Activated T-cell treated with anti-CD3 and anti-CD28 coated beads, Interleukin-2, amount 50 U/mL, for 24 hours (primary cell): ENCODE results near the gene GPR158.

Source experiments
- DNase-seq: peaks from one replicate; pipeline ENCODE4 v3.0.0-alpha.2; 2020
- H3K27ac Mint-ChIP-seq: 2 replicates; pipeline ENCODE4 v1.8.0; 2020; ENCODE audit warnings: mild to moderate bottlenecking, mixed read lengths
- H3K27me3 Mint-ChIP-seq: 2 replicates; pipeline ENCODE4 v1.8.0; 2020; ENCODE audit warnings: mixed read lengths
- H3K36me3 Mint-ChIP-seq: 2 replicates; pipeline ENCODE4 v1.8.0; 2020; ENCODE audit warnings: low read depth, mixed read lengths
- H3K4me1 Mint-ChIP-seq: 2 replicates; pipeline ENCODE4 v1.8.0; 2020; ENCODE audit warnings: low read depth, mixed read lengths
- H3K4me3 Mint-ChIP-seq: 2 replicates; pipeline ENCODE4 v1.8.0; 2020; ENCODE audit warnings: mild to moderate bottlenecking, moderate library complexity, mixed read lengths
- H3K9me3 Mint-ChIP-seq: 2 replicates; pipeline ENCODE4 v1.8.0; 2020; ENCODE audit warnings: mixed read lengths

GPR158 gene

GRCh38 chr10:25557136-25557535 is 382.3 kb downstream of the GPR158 start:
- Mint-ChIP-seq H3K36me3 (no peaks in the 10 kb centered on the region), H3K4me3 (no peak overlapping the region), H3K4me1 (no peaks in the 10 kb centered on the region)

GRCh38 chr10:25561758-25562157 is 387.0 kb downstream of the GPR158 start:
- no peaks in the 10 kb centered on the region for H3K27me3 Mint-ChIP-seq
- H3K4me1 Mint-ChIP-seq, result no peaks in the 10 kb centered on the region
- no peak overlapping the region for H3K27ac Mint-ChIP-seq
- DNase-seq, result no peak
- H3K4me3 Mint-ChIP-seq, result no peak overlapping the region
- no peaks in the 10 kb centered on the region for H3K36me3 Mint-ChIP-seq
- no peaks in the 10 kb centered on the region for H3K9me3 Mint-ChIP-seq

More at GRCh38 chr10:25557136-25557535, 382.3 kb downstream of the GPR158 start:
- DNase-seq, result no peak
- Mint-ChIP-seq H3K27me3 (no peaks in the 10 kb centered on the region), H3K27ac (no peak overlapping the region), H3K9me3 (no peaks in the 10 kb centered on the region)

- no peak overlapping the region for H3K27ac Mint-ChIP-seq
- no peaks in the 10 kb centered on the region for H3K27me3 Mint-ChIP-seq
- H3K36me3 Mint-ChIP-seq, result no peaks in the 10 kb centered on the region
- H3K9me3 Mint-ChIP-seq, result no peaks in the 10 kb centered on the region
- DNase-seq, result no peak
- no peaks in the 10 kb centered on the region for H3K4me1 Mint-ChIP-seq
- no peak overlapping the region for H3K4me3 Mint-ChIP-seq
Observed at GRCh38 chr10:25562547-25562946, 387.7 kb downstream of the GPR158 start.

- no peaks in the 10 kb centered on the region for H3K36me3 Mint-ChIP-seq
- H3K4me1 Mint-ChIP-seq, result no peaks in the 10 kb centered on the region
- no peaks in the 10 kb centered on the region for H3K9me3 Mint-ChIP-seq
- H3K27me3 Mint-ChIP-seq, result no peaks in the 10 kb centered on the region
- no peak overlapping the region for H3K4me3 Mint-ChIP-seq
- no peak overlapping the region for H3K27ac Mint-ChIP-seq
- DNase-seq, result no peak
Observed at GRCh38 chr10:25564351-25564750, 389.6 kb downstream of the GPR158 start.

- H3K4me1 Mint-ChIP-seq, result no peaks in the 10 kb centered on the region
- H3K36me3 Mint-ChIP-seq, result no peaks in the 10 kb centered on the region
- DNase-seq, result no peak
- no peak overlapping the region for H3K4me3 Mint-ChIP-seq
- H3K27me3 Mint-ChIP-seq, result no peaks in the 10 kb centered on the region
- no peaks in the 10 kb centered on the region for H3K9me3 Mint-ChIP-seq
- no peak overlapping the region for H3K27ac Mint-ChIP-seq
Observed at GRCh38 chr10:25565570-25565969, 390.8 kb downstream of the GPR158 start.

- Mint-ChIP-seq H3K27me3 (no peaks in the 10 kb centered on the region), H3K4me3 (no peak overlapping the region), H3K9me3 (no peaks in the 10 kb centered on the region), H3K4me1 (no peaks in the 10 kb centered on the region), H3K27ac (no peak overlapping the region), H3K36me3 (no peaks in the 10 kb centered on the region)
- DNase-seq, result no peak
Observed at GRCh38 chr10:25573316-25573715, 398.5 kb downstream of the GPR158 start.

- H3K9me3 Mint-ChIP-seq, result no peaks in the 10 kb centered on the region
- H3K27ac Mint-ChIP-seq, result no peak overlapping the region
- no peak overlapping the region for H3K4me3 Mint-ChIP-seq
- H3K4me1 Mint-ChIP-seq, result no peaks in the 10 kb centered on the region
- no peaks in the 10 kb centered on the region for H3K27me3 Mint-ChIP-seq
- H3K36me3 Mint-ChIP-seq, result no peaks in the 10 kb centered on the region
- no peak for DNase-seq
Observed at GRCh38 chr10:25575343-25575742, 400.5 kb downstream of the GPR158 start.

- no peak overlapping the region for H3K4me3 Mint-ChIP-seq
- H3K9me3 Mint-ChIP-seq, result no peaks in the 10 kb centered on the region
- no peaks in the 10 kb centered on the region for H3K4me1 Mint-ChIP-seq
- H3K27ac Mint-ChIP-seq, result no peak overlapping the region
- no peak for DNase-seq
- no peaks in the 10 kb centered on the region for H3K27me3 Mint-ChIP-seq
- no peaks in the 10 kb centered on the region for H3K36me3 Mint-ChIP-seq
Observed at GRCh38 chr10:25578061-25578460, 403.3 kb downstream of the GPR158 start.

- H3K27me3 Mint-ChIP-seq, result no peaks in the 10 kb centered on the region
- H3K27ac Mint-ChIP-seq, result no peak overlapping the region
- H3K4me1 Mint-ChIP-seq, result no peaks in the 10 kb centered on the region
- no peak for DNase-seq
- H3K36me3 Mint-ChIP-seq, result no peaks in the 10 kb centered on the region
- H3K9me3 Mint-ChIP-seq, result peaks cover 2% of the 10 kb centered on the region
- no peak overlapping the region for H3K4me3 Mint-ChIP-seq
Observed at GRCh38 chr10:25582961-25583360, 408.2 kb downstream of the GPR158 start.

- no peak overlapping the region for H3K4me3 Mint-ChIP-seq
- H3K36me3 Mint-ChIP-seq, result no peaks in the 10 kb centered on the region
- no peak for DNase-seq
- no peak overlapping the region for H3K27ac Mint-ChIP-seq
- no peaks in the 10 kb centered on the region for H3K27me3 Mint-ChIP-seq
- peaks cover 6% of the 10 kb centered on the region for H3K9me3 Mint-ChIP-seq
- no peaks in the 10 kb centered on the region for H3K4me1 Mint-ChIP-seq
Observed at GRCh38 chr10:25600651-25601050, 425.9 kb downstream of the GPR158 start.

GRCh38 chr10:25604591-25604990 is 429.8 kb downstream of the GPR158 start:
- H3K27ac Mint-ChIP-seq, result no peak overlapping the region

GRCh38 chr10:25614652-25615051 is 439.9 kb downstream of the GPR158 start:
- Mint-ChIP-seq H3K27ac (no peak overlapping the region), H3K4me3 (no peak overlapping the region), H3K4me1 (no peaks in the 10 kb centered on the region), H3K9me3 (peaks cover 22% of the 10 kb centered on the region), H3K27me3 (no peaks in the 10 kb centered on the region), H3K36me3 (no peaks in the 10 kb centered on the region)
- DNase-seq, result no peak

More at GRCh38 chr10:25604591-25604990, 429.8 kb downstream of the GPR158 start:
- no peak overlapping the region for H3K4me3 Mint-ChIP-seq
- no peaks in the 10 kb centered on the region for H3K27me3 Mint-ChIP-seq
- no peaks in the 10 kb centered on the region for H3K9me3 Mint-ChIP-seq
- no peaks in the 10 kb centered on the region for H3K36me3 Mint-ChIP-seq
- no peaks in the 10 kb centered on the region for H3K4me1 Mint-ChIP-seq
- no peak for DNase-seq

GRCh38 chr10:25615926-25616325 is 441.1 kb downstream of the GPR158 start:
- Mint-ChIP-seq H3K27me3 (no peaks in the 10 kb centered on the region), H3K4me1 (no peaks in the 10 kb centered on the region), H3K9me3 (peaks cover 15% of the 10 kb centered on the region), H3K4me3 (no peak overlapping the region), H3K27ac (no peak overlapping the region), H3K36me3 (no peaks in the 10 kb centered on the region)
- no peak for DNase-seq

- Mint-ChIP-seq H3K36me3 (no peaks in the 10 kb centered on the region), H3K27me3 (no peaks in the 10 kb centered on the region), H3K4me1 (no peaks in the 10 kb centered on the region)
Observed at GRCh38 chr10:25616903-25617592, 442.2 kb downstream of the GPR158 start.

GRCh38 chr10:25627606-25628005 is 452.8 kb downstream of the GPR158 start:
- no peak for DNase-seq
- Mint-ChIP-seq H3K27ac (no peak overlapping the region), H3K36me3 (no peaks in the 10 kb centered on the region), H3K9me3 (peaks cover 5% of the 10 kb centered on the region), H3K4me1 (no peaks in the 10 kb centered on the region), H3K4me3 (no peak overlapping the region), H3K27me3 (no peaks in the 10 kb centered on the region)

More at GRCh38 chr10:25616903-25617592, 442.2 kb downstream of the GPR158 start:
- H3K4me3 Mint-ChIP-seq, result no peak overlapping the region
- H3K9me3 Mint-ChIP-seq, result peaks cover 9% of the 10 kb centered on the region
- no peak overlapping the region for H3K27ac Mint-ChIP-seq
- no peak for DNase-seq

- Mint-ChIP-seq H3K36me3 (no peaks in the 10 kb centered on the region), H3K4me3 (no peak overlapping the region), H3K27me3 (no peaks in the 10 kb centered on the region), H3K27ac (no peak overlapping the region), H3K9me3 (peaks cover 5% of the 10 kb centered on the region), H3K4me1 (no peaks in the 10 kb centered on the region)
- no peak for DNase-seq
Observed at GRCh38 chr10:25629333-25629732, 454.5 kb downstream of the GPR158 start.
